ENCODE results near the gene ITPR2.

Gene ITPR2

DNA sequence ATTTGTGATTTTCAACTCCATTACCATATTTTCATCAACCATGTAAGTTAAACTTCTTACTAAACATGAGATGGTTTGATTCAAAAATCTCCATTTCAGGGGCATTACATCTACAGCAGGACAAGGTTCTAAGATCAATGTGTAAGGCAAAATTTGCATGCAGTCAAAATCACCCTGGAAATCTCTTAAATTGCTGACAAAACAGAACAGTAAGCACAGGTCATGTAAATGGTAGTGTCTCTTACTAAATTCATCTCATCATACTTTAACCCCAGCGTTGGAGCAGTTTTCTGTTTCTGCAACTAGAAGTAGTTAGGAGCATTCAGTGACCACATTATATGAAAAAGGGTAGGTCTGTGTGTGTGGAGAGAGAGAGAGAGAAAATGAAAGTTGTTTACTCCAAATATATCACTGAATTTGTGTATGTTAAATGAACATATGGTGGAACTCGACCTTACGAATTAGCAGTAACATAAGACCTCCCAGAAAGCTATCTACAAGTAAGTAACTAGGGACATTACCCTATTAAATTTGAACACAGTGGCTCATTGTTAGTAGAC is 410.1 kb downstream of the ITPR2 start:
- Mint-ChIP-seq H3K27ac (no peak overlapping the region), H3K36me3 (ENCODE audit: low read depth) (peaks cover 3% of the 10 kb centered on the region), H3K4me3 (no peak overlapping the region), H3K4me1 (peaks cover 5% of the 10 kb centered on the region), H3K9me3 (peaks cover 2% of the 10 kb centered on the region), H3K27me3 (ENCODE audit: low read depth) (no peaks in the 10 kb centered on the region)
- TF ChIP-seq, protein P1, sequence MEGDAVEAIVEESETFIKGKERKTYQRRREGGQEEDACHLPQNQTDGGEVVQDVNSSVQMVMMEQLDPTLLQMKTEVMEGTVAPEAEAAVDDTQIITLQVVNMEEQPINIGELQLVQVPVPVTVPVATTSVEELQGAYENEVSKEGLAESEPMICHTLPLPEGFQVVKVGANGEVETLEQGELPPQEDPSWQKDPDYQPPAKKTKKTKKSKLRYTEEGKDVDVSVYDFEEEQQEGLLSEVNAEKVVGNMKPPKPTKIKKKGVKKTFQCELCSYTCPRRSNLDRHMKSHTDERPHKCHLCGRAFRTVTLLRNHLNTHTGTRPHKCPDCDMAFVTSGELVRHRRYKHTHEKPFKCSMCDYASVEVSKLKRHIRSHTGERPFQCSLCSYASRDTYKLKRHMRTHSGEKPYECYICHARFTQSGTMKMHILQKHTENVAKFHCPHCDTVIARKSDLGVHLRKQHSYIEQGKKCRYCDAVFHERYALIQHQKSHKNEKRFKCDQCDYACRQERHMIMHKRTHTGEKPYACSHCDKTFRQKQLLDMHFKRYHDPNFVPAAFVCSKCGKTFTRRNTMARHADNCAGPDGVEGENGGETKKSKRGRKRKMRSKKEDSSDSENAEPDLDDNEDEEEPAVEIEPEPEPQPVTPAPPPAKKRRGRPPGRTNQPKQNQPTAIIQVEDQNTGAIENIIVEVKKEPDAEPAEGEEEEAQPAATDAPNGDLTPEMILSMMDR (IDR thresholded peaks at IDR 0.05; ENCODE audit: unreplicated experiment in 3 of 3), result no peak

DNA sequence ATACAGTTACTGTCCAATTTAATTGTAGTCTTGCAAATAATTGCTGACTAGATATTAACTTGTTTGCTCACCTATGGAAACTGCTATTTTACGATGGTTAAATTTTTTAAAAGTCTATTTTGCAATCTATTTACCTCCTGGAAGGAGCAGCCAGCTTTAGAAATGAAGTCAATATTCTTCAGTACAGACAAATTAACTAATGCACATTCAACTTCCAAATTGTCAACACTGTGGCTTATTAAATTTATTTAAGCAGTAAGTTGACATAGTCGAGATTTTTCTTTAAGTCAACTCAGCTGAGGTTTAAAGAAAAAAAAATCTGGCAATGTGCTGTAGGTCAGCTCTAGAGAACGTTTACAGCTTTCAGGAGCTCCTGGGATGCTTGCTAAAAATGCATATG is 416.4 kb downstream of the ITPR2 start:
- H3K9me3 Mint-ChIP-seq, result peaks cover 5% of the 10 kb centered on the region
- TF ChIP-seq, protein P1 (IDR thresholded peaks at IDR 0.05; ENCODE audit: unreplicated experiment in 3 of 3), result no peak
- H3K27ac Mint-ChIP-seq, result no peak overlapping the region
- H3K4me3 Mint-ChIP-seq, result no peak overlapping the region
- H3K27me3 Mint-ChIP-seq (ENCODE audit: low read depth), result no peaks in the 10 kb centered on the region
- H3K4me1 Mint-ChIP-seq, result no peaks in the 10 kb centered on the region
- H3K36me3 Mint-ChIP-seq (ENCODE audit: low read depth), result peaks cover 10% of the 10 kb centered on the region

DNA sequence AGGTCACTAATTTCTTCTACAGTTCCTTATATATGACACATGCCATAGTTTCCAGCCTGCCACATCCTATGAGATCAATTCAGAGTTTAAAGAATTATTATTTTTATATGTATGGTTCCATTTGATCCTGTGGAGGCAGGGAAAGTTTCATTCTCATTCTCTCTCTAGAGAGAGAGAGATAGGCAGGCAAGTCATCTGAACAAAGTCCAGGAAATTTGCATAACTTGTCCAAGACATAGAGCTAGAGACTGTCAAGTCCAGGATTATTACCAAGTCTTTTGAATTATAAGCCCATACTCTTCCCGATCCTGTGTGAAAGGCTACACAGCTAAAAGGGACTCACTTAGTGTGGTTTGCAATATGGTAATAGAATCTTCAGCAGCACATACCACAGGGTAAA is 422.3 kb downstream of the ITPR2 start:
- Mint-ChIP-seq H3K27ac (no peak overlapping the region), H3K27me3 (ENCODE audit: low read depth) (no peaks in the 10 kb centered on the region), H3K9me3 (no peaks in the 10 kb centered on the region), H3K4me3 (no peak overlapping the region), H3K36me3 (ENCODE audit: low read depth) (no peaks in the 10 kb centered on the region), H3K4me1 (peaks cover 9% of the 10 kb centered on the region)
- TF ChIP-seq, protein P1 (IDR thresholded peaks at IDR 0.05; ENCODE audit: unreplicated experiment in 3 of 3), result no peak

DNA sequence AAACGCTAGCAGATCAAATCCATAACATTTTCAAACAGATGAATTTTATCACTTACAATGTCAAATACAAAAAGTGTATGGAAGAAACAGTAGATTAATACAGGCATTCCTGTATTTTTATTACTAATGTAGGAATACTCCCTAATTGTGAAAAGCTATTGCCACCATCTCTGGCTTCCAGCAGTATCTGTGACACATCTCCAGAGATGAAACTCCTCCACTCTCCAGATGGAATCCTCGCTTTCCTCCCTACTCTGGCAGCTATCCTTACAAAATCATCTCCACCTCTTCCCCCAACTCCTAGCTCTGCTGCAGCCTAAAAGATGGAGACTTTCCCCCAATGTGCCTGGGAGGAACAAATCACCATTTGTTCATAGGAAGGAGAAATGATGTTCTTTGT is 426.2 kb downstream of the ITPR2 start:
- no peaks in the 10 kb centered on the region for H3K9me3 Mint-ChIP-seq
- TF ChIP-seq, protein P1 (IDR thresholded peaks at IDR 0.05; ENCODE audit: unreplicated experiment in 3 of 3), result no peak
- H3K36me3 Mint-ChIP-seq (ENCODE audit: low read depth), result no peaks in the 10 kb centered on the region
- H3K27ac Mint-ChIP-seq, result no peak overlapping the region
- H3K4me3 Mint-ChIP-seq, result no peak overlapping the region
- no peaks in the 10 kb centered on the region for H3K27me3 Mint-ChIP-seq (ENCODE audit: low read depth)
- peaks cover 9% of the 10 kb centered on the region for H3K4me1 Mint-ChIP-seq

DNA sequence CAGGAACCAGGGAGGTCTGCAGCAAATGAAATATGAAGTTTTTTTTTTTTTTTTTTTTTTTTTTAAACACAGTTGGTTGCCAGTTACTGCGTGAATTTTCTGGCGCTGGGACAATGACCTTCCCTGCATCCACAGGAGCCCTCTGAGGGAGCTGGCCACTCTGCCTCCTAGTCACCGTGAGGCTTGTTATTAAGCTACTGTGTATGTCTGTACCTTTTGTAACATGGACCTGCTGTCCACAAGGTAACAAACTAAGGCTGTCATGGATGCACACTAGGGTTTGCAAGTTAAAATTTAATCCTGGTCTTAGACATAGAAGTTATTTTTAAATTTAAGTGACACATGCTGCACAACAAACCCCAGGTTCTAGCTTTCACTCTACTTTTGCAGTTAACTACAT is 426.6 kb downstream of the ITPR2 start:
- Mint-ChIP-seq H3K4me3 (no peak overlapping the region), H3K27ac (no peak overlapping the region), H3K4me1 (peaks cover 9% of the 10 kb centered on the region), H3K9me3 (no peaks in the 10 kb centered on the region), H3K36me3 (ENCODE audit: low read depth) (no peaks in the 10 kb centered on the region), H3K27me3 (ENCODE audit: low read depth) (no peaks in the 10 kb centered on the region)
- TF ChIP-seq, protein P1 (IDR thresholded peaks at IDR 0.05; ENCODE audit: unreplicated experiment in 3 of 3), result no peak

DNA sequence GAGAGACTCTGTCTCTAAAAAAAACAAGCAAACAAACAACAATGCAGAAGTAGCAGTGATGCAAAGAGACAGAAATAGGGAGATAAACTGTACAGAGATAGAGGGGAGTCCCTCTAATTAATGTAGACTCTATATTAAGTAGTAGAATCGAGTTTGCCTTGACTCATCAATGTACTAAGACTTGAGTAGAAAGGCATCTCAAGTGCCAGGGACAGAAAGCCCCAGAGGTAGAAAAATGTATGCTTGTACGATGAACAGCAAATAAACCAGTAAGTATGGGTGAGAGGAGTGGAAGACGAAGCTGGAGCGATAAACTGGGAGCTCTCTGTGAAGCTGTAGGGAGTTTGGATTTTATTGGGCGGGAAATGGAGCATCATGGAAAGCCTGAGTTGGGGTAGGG is 429.4 kb downstream of the ITPR2 start:
- Mint-ChIP-seq H3K36me3 (ENCODE audit: low read depth) (no peaks in the 10 kb centered on the region), H3K9me3 (no peaks in the 10 kb centered on the region), H3K4me3 (no peak overlapping the region), H3K27ac (no peak overlapping the region), H3K4me1 (peaks cover 9% of the 10 kb centered on the region), H3K27me3 (ENCODE audit: low read depth) (no peaks in the 10 kb centered on the region)
- TF ChIP-seq, protein P1 (IDR thresholded peaks at IDR 0.05; ENCODE audit: unreplicated experiment in 3 of 3), result no peak

Measured in nephron (organoid).